ENCODE results near the gene DSN1.

The DSN1 gene

DNA sequence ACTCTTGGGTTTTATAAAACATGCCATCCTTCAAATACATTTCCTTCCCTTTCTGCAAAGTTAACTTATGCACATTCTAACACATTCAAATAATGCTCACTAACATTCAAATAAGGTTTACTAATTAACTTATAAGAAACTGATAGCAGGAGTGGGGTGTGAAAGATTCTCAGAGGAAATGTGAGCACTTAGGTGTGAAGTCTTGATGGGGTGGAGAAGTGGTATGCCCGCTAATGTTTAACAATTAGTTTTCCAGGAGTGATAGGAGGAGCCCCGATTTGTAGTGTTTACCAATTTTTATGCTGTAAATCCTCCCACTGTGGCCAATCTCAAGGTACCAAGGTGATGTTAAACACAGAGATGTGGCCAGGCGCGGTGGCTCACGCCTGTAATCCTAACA, 18.3 kb upstream of the DSN1 start:
- Histone ChIP-seq H4K20me1 (ENCODE audit: insufficient read depth, low read length, poor library complexity, severe bottlenecking) (no peaks in the 10 kb centered on the region), H3K36me3 (ENCODE audit: insufficient read depth, low read length) (peaks cover 31% of the 10 kb centered on the region; the same call in 1 of the 2 replicates), H3K9me2 (replicated peaks; ENCODE audit: low read depth, low read length) (no peaks in the 10 kb centered on the region), H2AFZ (ENCODE audit: low read length) (no peak overlapping the region), H3K79me2 (ENCODE audit: insufficient read depth, low read length) (no peaks in the 10 kb centered on the region), H3K4me2 (ENCODE audit: low read depth, low read length, poor library complexity, severe bottlenecking) (no peak overlapping the region), H3F3A (ENCODE audit: low read depth) (no peaks in the 10 kb centered on the region), H3K4me3 (ENCODE audit: low read length, poor library complexity, severe bottlenecking) (no peak overlapping the region), H3K4me1 (ENCODE audit: insufficient read depth, low read length, poor library complexity, severe bottlenecking) (no peaks in the 10 kb centered on the region), H3K9ac (ENCODE audit: low read depth, low read length, poor library complexity, severe bottlenecking) (no peak overlapping the region), H3K27me3 (ENCODE audit: insufficient read depth, low read length, poor library complexity, severe bottlenecking) (no peaks in the 10 kb centered on the region), H3K9me3 (ENCODE audit: insufficient read depth, low read depth, low read length) (no peaks in the 10 kb centered on the region)
- no peak for TF ChIP-seq EZH2phosphoT487 (IDR thresholded peaks at IDR 0.05; ENCODE audit: borderline replicate concordance)
- TF ChIP-seq, protein P1, sequence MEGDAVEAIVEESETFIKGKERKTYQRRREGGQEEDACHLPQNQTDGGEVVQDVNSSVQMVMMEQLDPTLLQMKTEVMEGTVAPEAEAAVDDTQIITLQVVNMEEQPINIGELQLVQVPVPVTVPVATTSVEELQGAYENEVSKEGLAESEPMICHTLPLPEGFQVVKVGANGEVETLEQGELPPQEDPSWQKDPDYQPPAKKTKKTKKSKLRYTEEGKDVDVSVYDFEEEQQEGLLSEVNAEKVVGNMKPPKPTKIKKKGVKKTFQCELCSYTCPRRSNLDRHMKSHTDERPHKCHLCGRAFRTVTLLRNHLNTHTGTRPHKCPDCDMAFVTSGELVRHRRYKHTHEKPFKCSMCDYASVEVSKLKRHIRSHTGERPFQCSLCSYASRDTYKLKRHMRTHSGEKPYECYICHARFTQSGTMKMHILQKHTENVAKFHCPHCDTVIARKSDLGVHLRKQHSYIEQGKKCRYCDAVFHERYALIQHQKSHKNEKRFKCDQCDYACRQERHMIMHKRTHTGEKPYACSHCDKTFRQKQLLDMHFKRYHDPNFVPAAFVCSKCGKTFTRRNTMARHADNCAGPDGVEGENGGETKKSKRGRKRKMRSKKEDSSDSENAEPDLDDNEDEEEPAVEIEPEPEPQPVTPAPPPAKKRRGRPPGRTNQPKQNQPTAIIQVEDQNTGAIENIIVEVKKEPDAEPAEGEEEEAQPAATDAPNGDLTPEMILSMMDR (conservative IDR thresholded peaks at IDR 0.05; ENCODE audit: low read length) = no peak

GRCh38 chr20:36786663-36787062, 13.1 kb upstream of the DSN1 start:
- Histone ChIP-seq H3F3A (ENCODE audit: low read depth) (no peaks in the 10 kb centered on the region), H3K9me2 (replicated peaks; ENCODE audit: low read depth, low read length) (no peaks in the 10 kb centered on the region), H3K36me3 (ENCODE audit: insufficient read depth, low read length) (peaks cover 10% of the 10 kb centered on the region; the same call in 1 of the 2 replicates), H3K4me3 (ENCODE audit: low read length, poor library complexity, severe bottlenecking) (no peak overlapping the region), H3K9me3 (ENCODE audit: insufficient read depth, low read depth, low read length) (no peaks in the 10 kb centered on the region), H4K20me1 (ENCODE audit: insufficient read depth, low read length, poor library complexity, severe bottlenecking) (no peaks in the 10 kb centered on the region), H3K4me1 (ENCODE audit: insufficient read depth, low read length, poor library complexity, severe bottlenecking) (no peaks in the 10 kb centered on the region), H2AFZ (ENCODE audit: low read length) (no peak overlapping the region), H3K79me2 (ENCODE audit: insufficient read depth, low read length) (no peaks in the 10 kb centered on the region), H3K27me3 (ENCODE audit: insufficient read depth, low read length, poor library complexity, severe bottlenecking) (no peaks in the 10 kb centered on the region), H3K4me2 (ENCODE audit: low read depth, low read length, poor library complexity, severe bottlenecking) (no peak overlapping the region), H3K9ac (ENCODE audit: low read depth, low read length, poor library complexity, severe bottlenecking) (no peak overlapping the region)
- TF ChIP-seq, protein P1 (conservative IDR thresholded peaks at IDR 0.05; ENCODE audit: low read length) = no peak
- no peak for TF ChIP-seq EZH2phosphoT487 (IDR thresholded peaks at IDR 0.05; ENCODE audit: borderline replicate concordance)

- no peaks in the 10 kb centered on the region for H3K9me2 ChIP-seq (replicated peaks; ENCODE audit: low read depth, low read length)
- H2AFZ ChIP-seq (ENCODE audit: low read length) = no peak overlapping the region
- no peaks in the 10 kb centered on the region for H3K27me3 ChIP-seq (ENCODE audit: insufficient read depth, low read length, poor library complexity, severe bottlenecking)
- H3F3A ChIP-seq (ENCODE audit: low read depth) = no peaks in the 10 kb centered on the region
- H3K4me1 ChIP-seq (ENCODE audit: insufficient read depth, low read length, poor library complexity, severe bottlenecking) = no peaks in the 10 kb centered on the region
- H3K4me2 ChIP-seq (ENCODE audit: low read depth, low read length, poor library complexity, severe bottlenecking) = no peak overlapping the region
- H4K20me1 ChIP-seq (ENCODE audit: insufficient read depth, low read length, poor library complexity, severe bottlenecking) = no peaks in the 10 kb centered on the region
- TF ChIP-seq, protein P1 (conservative IDR thresholded peaks at IDR 0.05; ENCODE audit: low read length) = no peak
- TF ChIP-seq EZH2phosphoT487 (IDR thresholded peaks at IDR 0.05; ENCODE audit: borderline replicate concordance) = no peak
- H3K4me3 ChIP-seq (ENCODE audit: low read length, poor library complexity, severe bottlenecking) = no peak overlapping the region
- no peaks in the 10 kb centered on the region for H3K79me2 ChIP-seq (ENCODE audit: insufficient read depth, low read length)
- H3K9ac ChIP-seq (ENCODE audit: low read depth, low read length, poor library complexity, severe bottlenecking) = no peak overlapping the region
- peaks cover 10% of the 10 kb centered on the region; the same call in 1 of the 2 replicates for H3K36me3 ChIP-seq (ENCODE audit: insufficient read depth, low read length)
- no peaks in the 10 kb centered on the region for H3K9me3 ChIP-seq (ENCODE audit: insufficient read depth, low read depth, low read length)
Measured at GRCh38 chr20:36786246-36786645, 12.7 kb upstream of the DSN1 start.

Measured in Loucy (cell line).